Measurements from ENCODE around the gene MUL1. TPM values are rescaled to one million over a fixed set of nuclear protein-coding genes. Genes with fewer than 3 reads are reported as not detected.

The MUL1 gene
- polyA plus RNA-seq, 1 of the 3 experiments (the other 2 are of a cell fraction), result 22.8 TPM

GRCh38 chr1:20555758-20556120 is 47.8 kb upstream of the MUL1 start:
- DNase-seq, result no peak
- TF ChIP-seq RAD21 (IDR thresholded peaks at IDR 0.05; ENCODE audit: low read length) (no peak), EZH2phosphoT487 (IDR thresholded peaks at IDR 0.05; ENCODE audit: borderline replicate concordance, low read depth) (no peak), ZBTB33 (IDR thresholded peaks at IDR 0.05; ENCODE audit: borderline replicate concordance, low read depth) (no peak), RFX5 (IDR thresholded peaks at IDR 0.05; ENCODE audit: low read length) (no peak), JUND (IDR thresholded peaks at IDR 0.05) (no peak), NFIC (IDR thresholded peaks at IDR 0.05; ENCODE audit: borderline replicate concordance) (no peak), MXI1 (IDR thresholded peaks at IDR 0.05; ENCODE audit: low read depth, low read length) (no peak), PBX3 (IDR thresholded peaks at IDR 0.05) (no peak), CTCF (IDR thresholded peaks at IDR 0.05) (no peak), TCF12 (IDR thresholded peaks at IDR 0.05) (no peak), FOXJ3 (CRISPR knock-in tag; IDR thresholded peaks at IDR 0.05) (no peak), TAF1 (IDR thresholded peaks at IDR 0.05; ENCODE audit: borderline replicate concordance, low read depth, low read length) (no peak), REST (IDR thresholded peaks at IDR 0.05; ENCODE audit: low read depth, low read length) (no peak), YY1 (IDR thresholded peaks at IDR 0.05; ENCODE audit: low read depth) (no peak), NRF1 (IDR thresholded peaks at IDR 0.05; ENCODE audit: low read depth, low read length) (no peak)
- no peaks in the 10 kb centered on the region for H3F3A ChIP-seq (replicated peaks; ENCODE audit: insufficient read depth)
- no peak overlapping the region for H3K9ac ChIP-seq
- peaks cover 49% of the 10 kb centered on the region for H3K27me3 ChIP-seq (ENCODE audit: insufficient read depth)
- H4K20me1 ChIP-seq (ENCODE audit: insufficient read depth), result no peaks in the 10 kb centered on the region
- CTCF ChIA-PET, result no interaction called here
- no peaks in the 10 kb centered on the region for H3K9me2 ChIP-seq
- no peaks in the 10 kb centered on the region for H3K36me3 ChIP-seq (replicated peaks in 1 of 2; ENCODE audit: control insufficient read depth in 1 of 2, insufficient read depth in 2 of 2, low read length in 1 of 2)
- POLR2A ChIA-PET, result no interaction called here
- no peak overlapping the region for H3K27ac ChIP-seq (ENCODE audit: low read depth in 2 of 2, low read length in 1 of 2)
- H3K4me3 ChIP-seq (ENCODE audit: low read depth in 2 of 2, low read length in 1 of 2), result no peak overlapping the region
- H2AFZ ChIP-seq (ENCODE audit: low read depth), result no peak overlapping the region
- no peaks in the 10 kb centered on the region for H3K79me2 ChIP-seq (ENCODE audit: insufficient read depth)
- peaks cover 0 to 17% of the 10 kb centered on the region in 2 experiments; a peak in 1 of 4 replicates for H3K4me1 ChIP-seq (ENCODE audit: control insufficient read depth in 1 of 2, insufficient read depth in 2 of 2, low read depth in 1 of 2, low read length in 1 of 2)
- H3K9me3 ChIP-seq, result no peaks in the 10 kb centered on the region
- WGBS (ENCODE audit: low lambda C conversion rate), result 63% methylated on average over 4 of the region's 4 CpGs
- H3K4me2 ChIP-seq, result no peak overlapping the region

All from SK-N-SH (cell line).